GDM1 (cell line): Measurements from ENCODE around the gene GPRC5B.

Experiments
- DNase-seq: peaks from one replicate; lab custom pipeline; 2025; lab: John Stamatoyannopoulos, UW

GPRC5B gene

DNA sequence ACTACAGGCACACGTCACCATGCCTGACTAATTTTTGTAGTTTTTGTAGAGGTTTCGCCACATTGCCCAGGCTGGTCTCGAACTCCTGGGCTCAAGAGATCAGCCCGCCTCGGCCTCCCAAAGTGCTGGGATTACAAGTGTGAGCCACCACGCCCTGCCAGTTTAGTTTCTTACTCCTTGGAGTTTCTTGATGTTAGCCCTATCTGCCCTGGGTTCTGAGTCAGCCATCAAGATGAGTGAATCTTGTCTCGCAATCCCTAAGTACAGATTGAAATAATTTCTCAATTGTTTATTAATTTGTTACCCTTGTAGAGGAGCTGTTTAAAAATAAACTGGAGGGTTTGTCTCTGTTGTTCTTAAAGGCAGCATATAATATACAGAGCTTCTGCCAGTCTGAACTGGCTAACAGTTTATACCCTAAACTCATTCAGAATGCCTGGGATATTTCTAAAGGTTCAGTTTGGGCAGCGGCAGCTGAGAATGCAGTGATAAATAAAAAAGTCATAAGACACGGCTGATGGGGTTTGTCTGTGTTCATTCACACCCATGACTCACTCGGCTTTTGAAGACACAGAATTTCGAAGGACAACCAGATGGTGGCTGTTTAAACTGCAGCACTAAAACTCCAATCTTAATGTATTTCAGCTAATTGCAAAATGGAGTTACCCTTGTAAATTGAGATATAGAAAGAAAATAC lies 39.6 kb downstream of the GPRC5B start:
- no peak for DNase-seq

DNA sequence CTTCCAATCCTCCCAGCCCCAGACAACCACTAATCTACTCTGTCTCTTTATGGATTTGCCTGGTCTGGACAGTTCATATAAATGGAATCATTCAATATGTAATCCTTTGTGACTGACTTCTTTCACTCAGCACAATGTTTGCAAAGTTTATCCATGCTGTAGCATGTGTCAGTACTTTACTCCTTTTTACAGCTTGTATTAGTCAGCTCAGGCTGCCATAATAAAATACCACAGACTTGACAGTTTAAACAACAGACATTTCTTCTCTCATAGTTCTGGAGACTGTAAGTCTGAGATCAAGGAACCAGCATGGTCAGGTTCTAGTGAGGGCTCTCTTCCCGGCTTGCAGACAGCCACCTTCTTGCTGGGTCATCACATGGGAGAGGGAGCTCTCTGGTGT lies 41.3 kb downstream of the GPRC5B start:
- no peak for DNase-seq

DNA sequence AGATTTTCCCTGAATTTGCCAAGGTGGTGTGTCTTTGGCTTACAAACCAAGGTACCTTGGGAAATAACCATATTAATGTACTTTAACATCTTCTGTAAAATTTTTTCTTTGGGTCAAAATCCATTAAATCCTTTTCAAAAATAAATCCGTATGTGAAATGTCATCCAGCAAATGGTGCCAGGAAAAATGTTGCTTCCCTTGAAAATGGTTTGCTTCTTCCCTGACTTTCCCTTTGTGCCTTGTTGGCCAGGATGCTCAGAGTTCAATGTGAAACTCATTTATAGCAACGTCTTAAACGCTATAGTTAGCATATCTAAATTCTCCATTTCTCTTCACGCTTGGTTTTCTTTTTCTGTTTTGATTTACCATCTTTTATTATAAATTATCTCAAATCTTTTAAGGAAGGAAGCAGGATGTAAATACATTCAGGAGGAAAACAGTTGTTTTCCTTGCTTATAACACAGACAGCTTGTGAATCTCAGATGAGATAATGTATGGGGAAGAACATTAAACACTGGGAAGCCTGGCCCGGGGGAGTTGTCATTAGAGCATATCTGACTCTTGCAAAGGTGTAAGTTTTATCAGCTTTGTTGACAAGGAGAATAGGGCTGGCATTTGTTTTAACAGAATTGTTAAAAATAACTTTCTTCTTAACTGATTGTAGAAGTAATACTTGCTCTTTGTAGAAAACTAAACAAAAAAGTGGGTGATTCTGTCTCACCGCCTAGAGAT lies 42.1 kb downstream of the GPRC5B start:
- DNase-seq, result no peak

DNA sequence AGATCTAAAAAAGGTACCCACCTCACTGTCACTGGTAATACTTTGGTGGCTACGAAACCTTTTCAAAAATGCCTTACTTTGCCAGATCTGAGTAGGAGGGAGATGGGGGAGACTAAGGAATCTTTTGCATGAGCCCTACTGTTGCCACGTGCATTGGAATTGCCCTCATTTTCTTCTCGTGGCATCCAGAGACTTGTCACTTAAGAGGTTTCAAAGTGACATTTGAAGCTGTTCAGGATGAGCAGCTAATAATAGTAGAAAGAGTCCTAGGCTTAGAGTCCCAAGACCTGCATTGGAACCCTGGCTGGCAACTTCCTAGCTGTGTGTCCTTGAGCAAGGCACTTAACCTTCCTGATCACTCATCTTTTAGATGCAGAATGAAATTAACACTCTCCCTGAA lies 43.5 kb downstream of the GPRC5B start:
- no peak for DNase-seq

DNA sequence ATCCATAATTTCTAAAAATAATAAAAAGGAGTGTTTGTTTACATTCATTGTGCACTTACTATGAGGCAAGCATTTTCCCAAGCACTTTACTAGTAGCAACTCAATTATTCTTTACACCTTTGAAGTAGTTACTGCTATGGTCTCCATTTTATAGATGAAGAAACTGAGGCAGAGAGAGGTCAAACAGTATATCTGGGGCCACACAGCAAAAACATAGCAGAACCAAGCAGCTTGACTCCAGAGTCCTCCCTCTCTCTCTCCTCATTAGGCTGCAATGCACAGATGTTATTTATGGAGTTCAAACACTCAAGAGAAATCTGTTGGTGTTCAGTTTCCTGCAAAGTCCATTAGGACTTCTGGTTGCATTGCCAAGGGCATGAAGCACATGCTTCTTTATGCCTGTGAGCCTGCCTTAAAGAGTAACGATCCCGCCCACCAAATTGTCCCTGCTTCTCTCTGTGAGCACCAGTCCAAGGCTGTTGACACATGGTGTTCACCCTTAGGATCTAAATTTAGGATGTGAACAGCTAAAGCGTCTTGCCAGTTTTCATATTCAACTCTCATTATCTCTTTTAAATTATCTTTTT lies 44.0 kb downstream of the GPRC5B start:
- DNase-seq, result no peak

DNA sequence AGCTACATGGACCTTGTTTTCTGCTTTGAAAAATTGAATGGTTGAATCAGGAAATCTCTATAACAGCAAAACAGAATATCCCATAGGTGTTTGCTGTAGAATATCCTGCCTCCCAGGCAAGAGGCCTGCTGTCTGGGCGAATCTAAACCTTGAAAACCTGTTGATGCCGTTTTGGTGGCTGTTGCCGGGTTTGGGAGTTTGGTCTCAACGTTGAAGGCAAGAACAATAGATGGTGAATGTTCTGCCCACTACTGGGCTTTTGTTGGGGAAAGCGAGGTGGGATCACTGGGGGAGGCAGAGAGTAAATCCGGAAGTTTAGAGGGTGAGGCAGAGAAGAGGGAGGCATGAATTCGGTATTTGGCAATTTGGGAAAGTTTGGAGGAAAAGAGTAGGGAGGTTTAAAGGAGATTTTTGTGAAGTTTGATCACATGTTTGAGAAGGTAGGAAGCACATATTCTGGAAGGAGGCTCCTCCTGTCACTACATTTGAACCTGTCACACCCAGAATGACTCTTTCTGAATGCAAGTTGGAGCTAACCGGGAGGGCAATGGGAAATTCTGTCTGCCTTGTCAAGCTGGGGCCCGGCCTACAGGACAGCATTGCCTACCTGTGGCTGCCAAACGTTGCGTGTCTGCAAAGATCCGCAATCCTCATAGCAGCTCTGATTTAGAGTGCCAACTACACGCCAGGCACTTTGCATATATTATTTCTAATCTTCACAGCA lies 46.5 kb downstream of the GPRC5B start:
- DNase-seq, result no peak

DNA sequence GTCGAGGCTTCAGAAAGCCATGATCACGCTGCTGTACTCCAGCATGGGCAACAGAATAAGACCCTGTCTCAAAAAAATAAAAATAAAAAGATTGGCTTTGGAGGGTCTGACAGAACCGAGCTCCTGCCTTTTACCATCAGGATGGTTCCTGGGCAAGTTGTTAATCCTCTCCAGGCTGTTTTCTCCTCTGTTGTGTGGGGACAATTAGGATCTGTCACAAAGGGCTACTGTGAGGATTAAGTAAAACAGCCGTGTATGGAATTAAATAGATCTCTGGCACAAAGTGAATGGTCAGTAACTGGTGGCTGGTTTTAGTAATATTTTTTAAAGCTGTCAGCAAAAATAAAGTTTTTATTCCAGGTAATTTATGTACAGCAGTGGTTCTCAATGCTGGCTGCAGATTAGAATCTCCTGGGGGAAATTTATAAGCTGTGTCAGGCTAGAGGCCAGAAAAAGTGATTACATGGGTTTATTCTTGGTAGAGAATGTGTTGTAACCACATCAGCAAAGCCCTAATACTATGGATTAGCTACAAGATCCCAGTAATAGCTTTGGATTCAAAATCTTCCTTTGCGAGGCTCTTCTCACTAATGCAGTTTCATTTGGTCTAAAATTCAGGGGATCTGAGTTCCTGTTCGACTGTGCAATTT lies 47.2 kb downstream of the GPRC5B start:
- DNase-seq, result no peak

DNA sequence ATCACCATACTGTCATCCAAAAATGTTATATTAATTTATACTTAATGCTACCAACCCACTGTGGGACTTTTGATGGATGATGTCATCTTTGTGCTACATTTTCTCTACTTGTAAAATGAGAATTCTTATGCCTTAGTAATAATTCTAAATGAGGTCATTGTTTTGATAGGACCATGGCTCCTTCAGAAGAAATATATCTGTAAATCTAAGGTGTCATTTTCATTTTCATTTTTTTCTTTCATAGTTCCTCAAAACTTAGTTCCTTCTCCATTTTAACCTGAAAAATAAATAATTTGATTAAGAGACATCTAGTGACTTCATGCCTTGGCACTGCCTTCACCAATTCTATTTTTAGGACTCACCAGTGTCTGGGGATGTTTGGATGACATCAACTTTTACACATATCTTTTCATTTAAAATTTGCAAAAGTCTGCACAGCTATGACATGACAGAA lies 48.7 kb downstream of the GPRC5B start:
- DNase-seq, result no peak

DNA sequence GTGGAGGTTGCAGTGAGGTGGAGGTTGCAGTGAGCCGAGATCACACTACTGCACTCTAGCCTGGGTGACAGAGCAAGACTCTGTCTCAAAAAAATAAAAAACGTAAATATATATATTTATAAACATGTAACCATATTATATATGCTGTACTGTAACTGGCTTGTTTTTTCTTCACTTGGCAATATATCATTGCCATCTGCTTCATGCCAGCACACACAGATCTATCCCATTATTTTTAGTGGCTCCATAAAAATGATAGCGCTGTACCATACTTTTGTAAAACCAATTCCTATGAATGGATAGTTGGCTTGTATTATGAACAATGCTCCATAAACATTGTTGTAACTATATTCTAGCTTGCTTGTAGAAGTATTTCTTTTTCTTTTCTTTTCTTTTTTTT lies 49.5 kb downstream of the GPRC5B start:
- DNase-seq, result no peak

DNA sequence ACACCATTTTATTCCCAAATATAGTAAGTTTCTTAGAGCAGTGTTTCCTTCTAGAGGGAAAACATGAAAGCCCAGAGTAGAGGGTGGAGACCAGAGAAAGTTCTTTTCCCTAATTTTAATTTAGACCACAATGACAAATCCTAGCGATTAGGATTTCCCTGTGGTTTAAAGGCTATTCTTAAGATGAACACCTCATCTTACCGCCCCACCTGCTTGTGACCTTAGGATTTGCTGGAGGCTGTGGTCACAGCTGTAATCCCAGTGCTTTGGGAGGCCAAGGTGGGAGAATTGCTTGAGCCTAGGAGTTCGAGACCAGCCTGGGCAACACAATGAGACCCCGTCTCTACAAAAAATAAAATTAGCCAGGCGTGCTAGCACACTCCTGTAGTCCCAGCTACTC lies 51.1 kb downstream of the GPRC5B start:
- DNase-seq, result no peak

DNA sequence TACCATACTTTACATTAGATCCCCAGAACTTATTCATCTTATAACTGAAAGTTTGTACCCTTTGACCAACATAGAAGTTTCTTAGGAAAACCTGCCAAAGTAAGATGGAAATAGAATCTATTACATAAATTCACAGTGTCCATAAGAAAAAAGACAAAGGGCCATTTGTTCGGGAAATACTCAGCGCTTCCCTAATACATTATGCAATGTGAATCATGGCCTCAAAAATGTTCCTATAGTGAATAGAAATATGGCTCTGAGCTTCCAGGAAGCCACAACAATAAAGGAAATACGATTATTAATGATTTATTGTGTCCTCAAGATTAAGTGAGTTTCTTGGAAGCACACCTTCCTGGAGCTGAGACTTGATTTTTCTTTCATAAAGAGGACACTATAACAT lies 51.5 kb downstream of the GPRC5B start:
- no peak for DNase-seq

DNA sequence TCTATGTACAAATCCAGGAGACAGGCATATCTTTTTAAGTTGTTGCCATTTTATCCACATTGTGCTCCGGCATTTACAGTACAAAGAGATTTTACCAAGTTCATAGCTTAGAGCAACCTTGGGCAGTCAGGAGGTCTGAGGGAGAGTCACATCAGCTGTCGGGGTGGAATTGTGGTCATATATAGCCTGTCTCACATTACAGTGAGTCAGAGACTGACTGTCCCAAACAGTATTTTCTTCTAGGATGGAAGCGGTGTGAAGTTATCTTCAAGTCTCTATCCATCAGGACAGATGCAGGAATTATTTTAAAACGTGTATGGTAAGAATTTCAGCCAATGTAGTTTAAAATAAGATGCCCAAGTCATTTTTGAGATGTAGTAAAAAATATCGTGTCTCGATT lies 53.0 kb downstream of the GPRC5B start:
- no peak for DNase-seq

DNA sequence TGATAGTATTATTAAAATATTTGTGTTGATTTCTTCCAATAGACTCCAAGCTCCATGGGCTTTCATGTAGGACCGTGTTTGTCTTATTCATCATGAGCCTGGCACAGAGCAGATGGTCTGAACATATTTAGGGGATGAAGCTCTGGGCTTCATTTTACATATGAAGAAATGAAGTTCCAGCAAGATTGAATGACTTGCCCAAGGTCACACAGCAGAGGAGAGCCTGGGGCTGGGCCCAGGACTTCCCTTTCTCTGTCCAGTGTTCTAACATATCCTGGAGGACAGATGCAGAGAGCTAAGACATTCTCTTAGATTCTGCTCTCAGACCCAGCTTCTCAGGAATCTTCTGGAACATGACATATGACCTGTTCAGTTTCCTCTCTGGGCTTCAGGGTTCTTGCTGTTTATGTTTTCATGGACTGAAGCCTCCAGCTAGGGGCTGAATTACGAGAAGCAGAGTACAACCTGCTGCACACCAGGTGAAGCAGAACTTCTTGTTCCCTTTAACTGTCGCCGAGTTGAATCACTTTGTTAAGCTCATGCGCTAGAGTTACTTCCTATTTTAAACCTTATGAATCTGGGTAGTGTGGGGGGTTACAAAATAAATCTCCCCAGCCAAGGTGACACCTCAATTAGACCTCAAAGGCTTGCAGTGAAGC lies 53.6 kb downstream of the GPRC5B start:
- DNase-seq, result no peak

DNA sequence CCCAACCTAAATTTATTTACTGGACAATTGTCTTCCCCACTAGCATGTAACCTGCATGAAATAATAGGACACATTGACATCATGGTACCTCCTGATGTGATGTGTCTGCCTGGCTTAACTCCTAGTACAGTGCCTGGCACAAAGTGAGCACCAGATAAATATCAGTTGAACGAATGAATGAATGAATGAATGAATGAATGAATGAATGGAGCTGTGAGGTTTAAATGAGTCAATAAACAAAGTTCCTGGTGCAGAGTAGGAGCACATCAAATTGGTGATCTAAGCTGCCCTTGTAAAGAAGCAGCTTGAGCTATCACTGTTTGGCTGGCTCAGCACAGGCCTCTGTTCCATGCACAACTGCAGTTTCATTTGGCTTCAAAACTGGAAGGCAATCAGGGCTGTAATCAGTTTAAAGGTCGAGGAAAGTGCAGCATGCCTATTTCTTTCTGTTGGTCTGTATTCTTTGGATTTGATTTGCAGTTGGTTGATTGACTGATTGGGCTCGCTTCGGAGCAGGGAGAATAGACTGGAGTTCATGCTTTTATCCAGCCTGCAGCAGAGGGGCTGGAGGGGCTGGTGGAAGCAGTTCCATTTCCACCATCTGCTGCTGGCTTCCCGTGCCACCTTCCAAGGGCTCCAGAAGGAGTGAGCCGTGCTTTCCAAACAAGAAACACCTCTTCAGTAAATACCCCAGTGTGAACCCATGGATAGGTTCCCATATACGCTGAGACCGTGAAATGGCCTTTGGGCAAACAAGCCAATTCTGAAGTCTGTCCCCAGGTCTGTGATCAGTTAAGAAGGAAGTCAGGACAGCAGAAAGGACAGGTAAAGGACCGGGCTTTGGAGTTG lies 54.6 kb downstream of the GPRC5B start:
- no peak for DNase-seq

DNA sequence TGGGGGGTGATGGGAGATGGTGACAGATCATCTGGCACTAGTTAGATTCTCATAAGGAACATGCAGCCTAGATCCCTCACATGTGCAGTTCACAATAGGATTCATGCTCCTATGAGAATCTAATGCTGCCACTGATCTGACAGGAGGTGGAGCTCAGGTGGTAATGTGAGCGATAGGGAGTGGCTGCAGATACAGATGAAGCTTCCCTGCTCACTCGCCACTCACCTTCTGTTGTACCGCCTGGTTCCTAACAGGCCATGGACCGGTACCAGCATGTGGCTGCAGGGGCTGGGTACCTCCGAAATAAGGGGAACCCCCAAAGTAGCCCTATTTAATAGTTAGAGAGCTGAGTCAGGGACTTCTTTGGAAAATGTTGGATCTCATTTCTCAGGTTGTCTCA lies 60.4 kb downstream of the GPRC5B start:
- DNase-seq, result no peak

DNA sequence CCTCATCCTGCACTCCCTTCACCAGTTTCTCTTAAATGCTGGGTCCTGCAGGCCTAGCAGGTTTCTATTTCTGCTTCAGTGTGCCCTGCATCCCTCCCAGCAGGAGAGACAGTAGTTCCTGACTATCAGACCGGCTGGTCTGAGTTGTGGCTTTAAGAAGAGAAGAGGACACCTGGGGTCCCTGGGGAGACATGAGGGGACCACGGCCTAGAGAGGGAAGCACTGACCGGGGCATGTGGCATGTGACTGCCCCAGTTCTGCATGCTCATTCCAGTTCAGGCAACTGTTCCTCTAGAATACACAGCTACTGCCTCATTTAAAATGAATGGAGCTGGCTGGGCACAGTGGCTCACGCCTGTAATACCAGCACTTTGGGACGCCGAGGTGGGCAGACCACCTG lies 61.3 kb downstream of the GPRC5B start:
- DNase-seq, result no peak

DNA sequence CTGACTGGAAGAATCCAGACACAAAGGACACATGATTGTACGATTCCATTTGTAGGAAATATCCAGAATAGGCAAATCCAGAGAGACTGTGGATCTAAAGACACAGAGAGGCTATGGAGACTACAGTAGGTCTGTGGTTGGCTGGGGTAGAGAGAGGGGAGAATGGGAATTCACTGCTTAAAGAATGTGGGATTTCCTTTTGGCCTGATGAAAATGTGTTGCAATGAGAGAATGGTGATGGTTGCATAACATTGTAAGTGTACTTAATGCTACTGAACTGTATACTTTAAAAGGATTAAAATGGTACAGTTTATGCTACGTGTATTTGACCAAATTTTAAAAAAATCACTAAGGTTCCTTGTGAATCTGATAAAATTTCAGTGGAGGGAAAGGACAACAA lies 62.1 kb downstream of the GPRC5B start:
- DNase-seq, result no peak

DNA sequence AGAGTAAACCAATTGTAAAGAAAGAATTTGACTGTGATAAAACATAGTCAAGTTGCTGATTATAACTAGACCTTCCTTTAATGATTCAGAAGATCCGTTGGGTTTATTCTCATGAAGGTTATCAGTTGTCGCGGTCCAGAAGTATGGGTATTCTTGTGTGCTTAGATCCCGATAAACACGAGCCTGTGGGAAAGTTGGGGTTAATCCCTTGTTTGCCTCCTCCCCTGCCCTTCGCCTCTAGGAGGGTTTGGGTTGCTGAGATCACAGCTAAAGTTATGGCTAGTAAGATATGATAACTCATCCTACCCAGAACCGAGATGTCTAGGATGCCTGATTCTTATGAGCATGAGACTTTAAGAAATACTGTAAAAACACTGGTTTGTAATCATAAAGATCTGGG lies 66.8 kb downstream of the GPRC5B start:
- no peak for DNase-seq

DNA sequence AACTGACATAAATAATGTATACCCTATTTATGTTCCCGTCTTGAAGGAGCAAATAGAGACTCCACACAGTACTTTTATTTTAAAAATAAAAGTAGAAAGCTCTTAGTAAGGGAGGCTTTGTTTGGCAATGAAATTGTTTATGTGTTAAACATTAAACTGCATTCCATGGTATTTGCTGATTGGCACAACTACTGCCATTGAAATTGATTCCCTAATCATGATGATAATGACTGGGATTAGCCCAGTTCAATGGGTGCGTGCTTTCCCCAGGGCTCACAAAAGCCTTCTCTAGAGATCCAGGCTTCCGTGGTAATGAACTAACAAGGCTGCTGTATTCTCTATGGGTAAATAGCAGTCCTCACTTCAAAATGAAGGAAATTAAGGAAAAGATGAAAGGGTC lies 67.5 kb downstream of the GPRC5B start:
- no peak for DNase-seq

DNA sequence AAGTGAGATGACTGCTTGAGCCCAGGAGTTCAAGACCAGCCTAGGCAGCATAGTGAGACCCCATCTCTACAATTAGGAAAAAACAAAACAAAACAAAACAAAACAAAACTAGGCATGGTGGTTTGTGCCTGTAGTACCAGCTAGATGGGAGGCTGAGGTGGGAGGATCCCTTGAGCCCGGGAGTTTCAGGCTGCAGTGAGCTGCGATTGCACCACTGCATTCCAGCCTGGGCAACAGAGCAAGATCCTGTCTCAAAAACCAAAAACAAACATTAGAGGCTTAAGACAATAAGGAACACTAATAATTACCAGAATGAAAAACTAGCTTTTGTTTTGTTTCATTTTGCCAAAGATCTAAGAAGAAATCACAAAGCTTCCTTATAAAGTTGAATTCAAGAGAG lies 69.2 kb downstream of the GPRC5B start:
- DNase-seq, result no peak

DNA sequence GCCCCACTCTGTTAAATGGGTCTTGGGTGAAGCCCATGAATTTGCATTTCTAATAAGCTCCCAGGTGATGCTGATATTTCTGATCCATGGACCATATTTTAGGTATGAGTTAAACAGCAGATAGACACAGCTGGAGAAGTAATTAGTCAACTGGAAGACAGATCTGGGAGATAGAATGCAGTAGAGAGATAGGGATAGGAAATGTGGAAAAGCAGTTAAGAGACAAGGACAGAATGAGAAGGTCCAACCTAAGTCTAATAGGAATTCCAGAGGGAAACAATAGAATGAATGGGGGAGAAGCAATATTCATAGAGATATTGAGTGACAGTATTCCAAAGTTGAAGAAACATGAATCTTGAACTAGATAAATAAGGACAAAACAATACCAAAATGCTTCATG lies 71.7 kb downstream of the GPRC5B start:
- DNase-seq, result no peak
